Activated CD8-positive, alpha-beta memory T cell treated with anti-CD3 and anti-CD28 coated beads, Interleukin-2, amount 50 U/mL, for 48 hours (primary cell): ENCODE data around the gene DLK1.

Experiments used
- DNase-seq: peaks from one replicate; pipeline ENCODE4 v3.0.0-alpha.2; 2020

DLK1 gene

GRCh38 chr14:100715803-100716202, 10.9 kb upstream of the DLK1 start:
- no peak for DNase-seq

- DNase-seq = no peak
Measured at GRCh38 chr14:100717386-100717785, 9.3 kb upstream of the DLK1 start.

DNA sequence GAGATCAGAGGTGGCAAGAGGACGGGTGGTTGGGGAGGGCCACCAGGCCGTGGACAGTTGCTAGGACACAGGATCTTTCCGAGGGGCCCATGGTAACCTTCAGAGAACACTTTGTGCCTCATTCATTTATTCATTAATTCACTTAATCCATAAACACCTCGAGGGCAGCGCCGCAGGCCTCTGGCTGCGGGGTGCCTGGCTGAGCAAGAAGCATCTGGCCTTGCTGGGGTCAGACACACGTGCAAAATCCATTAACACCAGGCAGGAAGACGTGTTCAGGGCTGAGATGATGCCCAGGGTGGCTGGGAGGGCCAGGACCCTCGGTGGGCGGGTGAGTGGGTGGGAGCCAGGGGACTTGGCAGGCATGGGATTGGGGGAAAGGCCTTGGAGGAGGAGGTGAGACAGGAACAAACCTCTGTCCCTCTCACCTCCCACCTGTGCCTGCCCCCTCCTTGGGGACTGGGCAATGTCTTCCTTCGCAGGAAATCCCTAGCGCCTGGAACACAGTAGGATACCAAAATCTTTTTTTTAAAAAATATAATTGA, 6.6 kb upstream of the DLK1 start:
- DNase-seq = no peak

DNA sequence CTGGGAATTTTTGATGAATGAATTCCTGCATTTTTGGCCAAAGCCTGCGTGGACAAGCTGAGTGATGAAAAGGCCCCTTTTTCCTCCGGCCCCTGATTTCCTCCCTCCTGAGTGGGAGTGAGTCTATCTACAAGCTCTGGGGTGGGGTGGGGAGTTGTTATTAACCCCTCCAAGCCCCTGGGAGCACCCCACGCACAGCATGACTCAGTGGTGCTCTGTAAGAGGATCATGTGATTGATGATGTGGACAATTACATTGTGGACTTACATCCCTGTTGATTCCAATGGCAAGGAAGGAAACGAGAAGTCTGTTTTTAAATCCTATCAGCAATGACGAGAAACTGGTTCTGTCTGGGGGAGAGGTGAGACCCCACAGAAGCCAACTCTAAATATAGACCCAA, 5.1 kb upstream of the DLK1 start:
- DNase-seq = no peak

DNA sequence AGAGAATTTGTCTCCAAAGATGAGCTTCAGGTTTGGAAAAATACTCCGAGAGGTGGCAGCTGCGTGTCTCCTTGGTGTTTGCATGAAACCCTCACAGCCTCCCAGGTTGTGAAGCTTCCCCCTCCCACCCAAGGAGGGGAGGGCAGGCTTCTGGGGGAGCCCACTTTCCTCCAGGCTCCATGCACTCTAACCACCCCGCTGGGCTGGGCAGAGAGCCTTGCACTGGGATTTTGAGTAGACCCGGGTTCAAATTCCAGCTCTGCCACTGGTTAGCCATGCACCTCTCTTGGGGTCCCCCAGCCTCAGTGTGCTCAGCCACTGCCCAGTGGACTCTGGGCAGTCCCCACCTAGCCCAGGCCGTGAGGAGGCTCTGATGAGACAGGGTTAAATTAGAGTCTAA, 4.3 kb upstream of the DLK1 start:
- no peak for DNase-seq

GRCh38 chr14:100723135-100723829, 3.4 kb upstream of the DLK1 start:
- DNase-seq = no peak

- no peak for DNase-seq
Measured at GRCh38 chr14:100723830-100724437, 2.8 kb upstream of the DLK1 start.

DNA sequence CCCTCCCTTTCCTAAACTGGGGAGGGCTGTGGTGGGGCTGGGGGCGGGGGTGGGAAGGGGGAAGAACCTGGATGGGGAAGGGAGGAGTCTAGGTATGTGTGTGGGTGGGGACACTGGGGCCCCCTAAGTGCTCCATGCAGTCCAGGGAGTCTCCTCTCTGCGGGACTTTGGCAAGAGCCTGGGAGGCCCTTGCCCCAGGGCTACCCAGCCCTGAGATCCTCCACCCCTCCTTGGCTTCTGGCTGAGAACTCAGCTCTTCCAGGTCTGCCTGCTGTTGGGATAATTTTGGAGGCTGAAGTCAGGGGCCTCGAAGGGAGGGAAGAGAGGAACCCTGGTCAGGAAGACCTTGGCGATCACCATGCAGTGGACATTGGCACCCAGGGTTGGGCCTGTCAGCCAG, 2.2 kb upstream of the DLK1 start:
- no peak for DNase-seq

DNA sequence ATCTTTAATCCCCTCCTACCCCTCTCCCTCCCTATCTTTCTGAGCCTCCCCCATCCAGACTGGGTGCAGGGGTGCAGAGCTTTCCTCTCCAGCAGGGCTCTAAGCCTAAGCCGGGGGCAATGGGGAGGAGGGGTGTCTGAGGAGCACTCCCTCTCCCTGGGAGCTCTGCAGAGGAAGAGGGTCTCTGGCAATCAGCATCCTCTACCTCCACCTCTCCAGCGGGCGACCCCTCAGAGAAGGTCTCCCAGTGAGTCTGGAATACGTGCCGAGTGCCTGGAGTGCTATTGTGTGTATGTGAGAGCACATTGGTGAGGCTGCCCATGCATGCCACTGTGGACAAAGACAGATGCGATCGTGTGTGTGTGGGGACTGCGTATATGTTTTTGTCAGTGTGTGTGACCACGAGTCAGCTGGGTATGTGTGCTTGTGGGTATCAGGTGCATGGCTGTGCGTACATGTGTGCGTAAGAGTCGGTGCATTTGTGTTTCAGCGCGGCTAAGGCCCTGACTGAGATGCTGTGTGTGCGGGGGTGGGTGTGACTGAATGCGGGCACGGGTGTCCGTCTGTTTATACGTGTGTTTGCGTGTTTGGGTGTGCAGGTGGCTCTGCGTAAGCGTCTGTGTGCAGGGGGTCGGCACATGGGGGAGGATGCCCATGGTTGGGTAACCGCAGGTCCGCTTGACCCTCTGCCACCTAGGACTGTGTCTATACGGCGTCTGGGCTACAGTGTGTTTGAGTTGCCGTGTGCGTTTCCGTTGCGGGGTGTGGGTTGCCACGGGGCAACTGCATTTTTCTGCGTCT, 905 bp upstream of the DLK1 start:
- DNase-seq = no peak

- no peak for DNase-seq
Measured at GRCh38 chr14:100727086-100727872, 587 bp downstream of the DLK1 start.

GRCh38 chr14:100727873-100728240, 1.2 kb downstream of the DLK1 start:
- no peak for DNase-seq

- no peak for DNase-seq
Measured at GRCh38 chr14:100728962-100729361, 2.3 kb downstream of the DLK1 start.

DNA sequence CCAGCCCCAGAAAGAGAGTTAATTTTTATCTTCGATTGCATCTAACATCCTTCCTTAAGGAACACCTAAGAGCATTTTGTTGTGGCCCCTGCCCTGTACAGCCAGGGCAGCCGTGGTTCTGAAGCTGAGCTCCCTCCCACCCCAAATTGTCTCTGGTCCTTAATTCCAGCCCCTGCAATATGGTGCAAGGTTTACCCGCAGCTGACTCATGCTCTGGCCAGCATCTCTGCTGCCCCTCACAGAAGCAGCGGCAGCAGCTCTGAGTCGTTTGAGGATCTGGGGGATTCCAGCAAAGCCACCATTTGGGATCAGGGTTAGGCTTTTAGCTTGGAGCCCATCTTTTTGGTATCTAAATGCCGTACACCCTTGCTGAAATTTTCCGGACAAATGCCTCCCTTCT, 3.3 kb downstream of the DLK1 start:
- DNase-seq = no peak

- no peak for DNase-seq
Measured at GRCh38 chr14:100730581-100730980, 3.9 kb downstream of the DLK1 start.

DNA sequence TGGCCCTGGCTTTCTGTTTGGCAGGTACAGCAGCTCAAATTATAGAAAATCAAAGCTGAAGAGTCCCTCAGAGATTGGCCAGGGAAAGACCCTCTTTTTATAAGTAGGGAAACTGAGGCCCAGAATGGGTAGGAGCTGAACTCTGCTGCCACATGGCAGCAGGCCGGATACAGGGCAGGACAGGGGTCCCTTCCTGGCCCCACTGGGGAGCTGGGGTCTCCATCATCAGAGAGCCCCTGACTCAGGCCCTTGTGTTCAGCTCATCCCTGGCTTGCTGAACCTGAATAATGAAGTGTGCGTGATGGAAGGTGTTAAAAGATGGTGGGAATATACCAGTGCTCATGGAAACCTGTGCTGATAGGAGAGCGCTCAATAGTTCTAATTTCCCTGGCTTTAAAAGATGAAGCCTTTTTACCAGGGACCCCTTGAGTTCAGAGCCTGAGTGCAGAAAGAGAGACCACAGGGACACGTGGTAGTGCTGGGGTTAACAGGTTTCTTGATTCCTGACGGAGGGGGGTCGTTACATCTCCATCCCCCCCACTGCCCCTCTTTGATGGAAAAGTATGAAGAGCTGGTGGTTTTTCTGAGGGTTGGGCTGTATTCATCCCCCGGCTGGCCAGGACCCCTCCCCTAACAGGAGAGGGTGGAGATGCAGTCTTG, 4.4 kb downstream of the DLK1 start:
- DNase-seq = no peak

DNA sequence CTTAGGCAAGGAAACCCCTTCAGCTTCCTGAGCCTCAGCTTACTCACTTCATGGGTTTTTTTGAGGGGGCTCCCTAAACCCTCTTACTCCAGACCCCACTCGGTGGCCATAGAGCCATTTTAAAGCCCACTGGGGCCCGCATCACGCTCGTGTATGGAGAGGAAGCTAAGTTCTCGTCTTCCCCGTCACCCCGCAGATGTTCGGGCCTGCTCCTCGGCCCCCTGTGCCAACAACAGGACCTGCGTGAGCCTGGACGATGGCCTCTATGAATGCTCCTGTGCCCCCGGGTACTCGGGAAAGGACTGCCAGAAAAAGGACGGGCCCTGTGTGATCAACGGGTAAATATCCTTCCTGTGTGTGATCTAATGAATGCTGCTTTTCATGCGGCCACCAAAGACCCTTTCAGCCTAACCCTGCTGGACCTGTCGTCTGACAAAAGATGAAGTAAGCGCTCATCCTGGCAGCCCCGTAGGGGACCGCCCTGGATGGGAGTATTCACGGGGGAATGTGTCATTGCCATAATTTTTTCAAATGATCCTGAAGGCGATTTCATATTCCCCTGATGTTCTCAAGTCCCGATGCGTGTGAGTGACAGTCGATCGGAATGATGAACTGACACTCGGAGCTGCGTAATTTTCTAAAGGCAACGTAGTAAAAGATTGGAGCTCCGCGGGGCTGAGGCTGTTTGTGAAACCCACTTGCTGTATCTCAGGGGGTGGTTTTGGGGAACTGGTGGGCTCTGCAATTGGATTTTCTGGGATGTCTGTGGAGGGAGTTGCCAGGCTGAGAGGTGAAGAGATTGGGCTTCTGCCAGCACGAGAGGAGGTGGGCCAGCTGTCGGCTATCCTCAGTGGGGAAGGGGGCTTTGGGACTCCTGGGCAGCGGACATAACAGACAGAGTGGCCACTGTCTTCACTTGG, 5.4 kb downstream of the DLK1 start:
- no peak for DNase-seq

- no peak for DNase-seq
Measured at GRCh38 chr14:100732766-100733100, 6.0 kb downstream of the DLK1 start.

DNA sequence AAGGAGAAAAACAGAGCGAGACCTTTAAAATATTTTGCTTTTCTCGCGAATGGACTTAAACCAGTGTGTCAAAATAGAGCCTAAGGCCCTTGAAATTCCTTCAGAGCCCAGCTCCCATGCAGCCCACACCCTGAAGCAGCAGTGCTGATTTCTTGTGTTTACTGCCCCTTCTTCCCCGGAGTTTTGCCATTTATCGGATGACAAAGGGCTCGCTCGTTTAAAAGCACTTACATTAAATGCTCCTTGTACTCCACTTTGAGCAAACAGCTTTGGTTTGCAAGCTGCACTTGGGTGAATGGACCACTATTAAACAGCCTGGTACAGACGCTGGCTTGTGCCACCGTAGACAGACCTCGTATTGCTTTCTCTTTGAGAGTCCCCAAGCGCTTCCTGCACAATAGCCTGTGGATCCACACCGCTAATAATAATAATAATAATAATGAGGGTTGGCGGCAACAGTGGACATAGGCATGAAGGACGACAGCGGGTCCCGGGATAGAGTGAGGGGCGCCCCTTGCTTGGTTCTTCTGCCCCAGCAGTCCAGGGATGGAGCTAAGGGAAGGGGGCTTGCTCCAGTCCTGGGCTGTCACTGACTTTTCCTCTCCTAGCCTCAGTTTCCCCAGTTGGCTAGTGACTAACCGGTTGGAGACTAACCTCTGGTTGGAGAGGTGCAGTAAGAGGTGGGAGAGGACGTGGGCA, 6.6 kb downstream of the DLK1 start:
- DNase-seq = no peak

DNA sequence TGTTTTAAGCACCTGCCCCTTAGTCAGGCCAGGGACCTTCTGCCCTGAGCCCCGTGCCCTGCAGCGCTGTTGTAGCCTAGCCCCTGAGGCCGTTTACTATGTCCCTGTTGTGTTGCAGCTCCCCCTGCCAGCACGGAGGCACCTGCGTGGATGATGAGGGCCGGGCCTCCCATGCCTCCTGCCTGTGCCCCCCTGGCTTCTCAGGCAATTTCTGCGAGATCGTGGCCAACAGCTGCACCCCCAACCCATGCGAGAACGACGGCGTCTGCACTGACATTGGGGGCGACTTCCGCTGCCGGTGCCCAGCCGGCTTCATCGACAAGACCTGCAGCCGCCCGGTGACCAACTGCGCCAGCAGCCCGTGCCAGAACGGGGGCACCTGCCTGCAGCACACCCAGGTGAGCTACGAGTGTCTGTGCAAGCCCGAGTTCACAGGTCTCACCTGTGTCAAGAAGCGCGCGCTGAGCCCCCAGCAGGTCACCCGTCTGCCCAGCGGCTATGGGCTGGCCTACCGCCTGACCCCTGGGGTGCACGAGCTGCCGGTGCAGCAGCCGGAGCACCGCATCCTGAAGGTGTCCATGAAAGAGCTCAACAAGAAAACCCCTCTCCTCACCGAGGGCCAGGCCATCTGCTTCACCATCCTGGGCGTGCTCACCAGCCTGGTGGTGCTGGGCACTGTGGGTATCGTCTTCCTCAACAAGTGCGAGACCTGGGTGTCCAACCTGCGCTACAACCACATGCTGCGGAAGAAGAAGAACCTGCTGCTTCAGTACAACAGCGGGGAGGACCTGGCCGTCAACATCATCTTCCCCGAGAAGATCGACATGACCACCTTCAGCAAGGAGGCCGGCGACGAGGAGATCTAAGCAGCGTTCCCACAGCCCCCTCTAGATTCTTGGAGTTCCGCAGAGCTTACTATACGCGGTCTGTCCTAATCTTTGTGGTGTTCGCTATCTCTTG, 7.6 kb downstream of the DLK1 start:
- no peak for DNase-seq

- DNase-seq = no peak
Measured at GRCh38 chr14:100735271-100735670, 8.6 kb downstream of the DLK1 start.
